GM12892 (cell line): ENCODE measurements around the gene RSPO4.

Experiments
- DNase-seq: peaks from one replicate; pipeline ENCODE4 v3.0.0; 2011; ENCODE audit not compliant: insufficient read length
- FAIRE-seq: peaks from 2 replicates; lab custom pipeline; 2011; peaks lifted over from hg19 to GRCh38; lab: Jason Lieb, UNC
- POLR2A ChIP-seq: IDR thresholded peaks from 2 replicates; pipeline ENCODE4 v1.6.1; 2011; ENCODE audit warnings: low read depth, low read length, control low read depth
- POLR2AphosphoS5 ChIP-seq: IDR thresholded peaks from 2 replicates; pipeline ENCODE4 v1.6.1; 2011; ENCODE audit warnings: low read depth, low read length, control low read depth
- TAF1 ChIP-seq: IDR thresholded peaks from 2 replicates; pipeline ENCODE4 v1.6.1; 2011; ENCODE audit warnings: low read depth, mild to moderate bottlenecking, control low read depth, low read length, borderline replicate concordance

RSPO4 gene

GRCh38 chr20:931401-931800 is 70.7 kb downstream of the RSPO4 start:
- DNase-seq, result no peak
- FAIRE-seq, result no peak
- TF ChIP-seq POLR2AphosphoS5 (no peak), POLR2A (no peak)

- FAIRE-seq (no peak), DNase-seq (no peak)
- TF ChIP-seq TAF1 (no peak), POLR2AphosphoS5 (no peak), POLR2A (no peak)
These were observed 75.4 kb downstream of the RSPO4 start for GRCh38 chr20:926670-927069.

- FAIRE-seq (no peak), DNase-seq (no peak)
- TF ChIP-seq TAF1 (no peak), POLR2AphosphoS5 (no peak), POLR2A (no peak)
These were observed 76.6 kb downstream of the RSPO4 start for GRCh38 chr20:925516-925915.

- TF ChIP-seq POLR2AphosphoS5, result no peak
- no peak for TF ChIP-seq TAF1
- TF ChIP-seq POLR2A, result no peak
- FAIRE-seq (no peak), DNase-seq (no peak)
These were observed 77.5 kb downstream of the RSPO4 start for GRCh38 chr20:924639-925038.

- FAIRE-seq, result no peak
- no peak for TF ChIP-seq POLR2AphosphoS5
- no peak for TF ChIP-seq POLR2A
- DNase-seq, result no peak
These were observed 79.3 kb downstream of the RSPO4 start for GRCh38 chr20:922781-923180.

- no peak for TF ChIP-seq TAF1
- TF ChIP-seq POLR2A, result no peak
- TF ChIP-seq POLR2AphosphoS5, result no peak
- no peak for FAIRE-seq
- no peak for DNase-seq
These were observed 81.0 kb downstream of the RSPO4 start for GRCh38 chr20:921068-921467.

- no peak for DNase-seq
- no peak for FAIRE-seq
- TF ChIP-seq POLR2A (no peak), POLR2AphosphoS5 (no peak)
These were observed 81.8 kb downstream of the RSPO4 start for GRCh38 chr20:920311-920710.

- TF ChIP-seq POLR2A (no peak), TAF1 (no peak), POLR2AphosphoS5 (no peak)
- DNase-seq, result no peak
- FAIRE-seq, result no peak
These were observed 82.6 kb downstream of the RSPO4 start for GRCh38 chr20:919491-919916.

- DNase-seq (no peak), FAIRE-seq (no peak)
- TF ChIP-seq TAF1, result no peak
- TF ChIP-seq POLR2AphosphoS5, result no peak
- TF ChIP-seq POLR2A, result no peak
These were observed 84.7 kb downstream of the RSPO4 start for GRCh38 chr20:917416-917815.

GRCh38 chr20:916825-917224 is 85.3 kb downstream of the RSPO4 start:
- DNase-seq (no peak), FAIRE-seq (no peak)
- no peak for TF ChIP-seq POLR2A
- no peak for TF ChIP-seq TAF1

GRCh38 chr20:916125-916799 is 85.8 kb downstream of the RSPO4 start, which contains the start of gene ANGPT4:
Gene ANGPT4 (minus strand): TSS chr20:916334. CDS start chr20:916214, 120 bp downstream.
- DNase-seq (no peak), FAIRE-seq (no peak)

GRCh38 chr20:914727-915498 is 87.2 kb downstream of the RSPO4 start:
- DNase-seq, result no peak
- TF ChIP-seq POLR2A (no peak), TAF1 (no peak), POLR2AphosphoS5 (no peak)
- no peak for FAIRE-seq

More at GRCh38 chr20:916125-916799, 85.8 kb downstream of the RSPO4 start, which contains the start of gene ANGPT4:
- TF ChIP-seq POLR2AphosphoS5 (no peak), POLR2A (no peak), TAF1 (no peak)
